Measurements from ENCODE around the gene VCPKMT.

VCPKMT gene

GRCh38 chr14:50065583-50065982, 50.8 kb downstream of the VCPKMT start:
- no peak for DNase-seq (ENCODE audit: low spot score)

DNA sequence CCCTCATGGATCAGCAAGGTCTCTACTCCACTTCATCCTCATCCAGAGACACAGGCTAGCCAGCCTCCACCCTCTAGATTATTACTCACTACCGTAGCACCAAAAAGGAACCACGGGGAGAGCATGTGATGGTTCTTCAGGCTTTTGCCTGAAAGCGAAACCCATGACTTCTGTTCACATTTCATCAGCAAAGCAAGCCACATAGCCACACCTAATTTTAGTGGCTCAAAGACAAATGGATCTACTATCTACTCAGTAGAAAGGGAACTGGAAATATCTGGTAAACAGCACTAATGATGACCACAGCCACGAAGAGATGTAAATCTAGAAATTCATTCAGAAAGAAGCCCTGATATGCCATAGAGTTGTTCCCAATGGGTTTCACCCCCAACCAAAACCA, 51.4 kb downstream of the VCPKMT start:
- peak; percentile 87 for DNase-seq (ENCODE audit: low spot score)

DNA sequence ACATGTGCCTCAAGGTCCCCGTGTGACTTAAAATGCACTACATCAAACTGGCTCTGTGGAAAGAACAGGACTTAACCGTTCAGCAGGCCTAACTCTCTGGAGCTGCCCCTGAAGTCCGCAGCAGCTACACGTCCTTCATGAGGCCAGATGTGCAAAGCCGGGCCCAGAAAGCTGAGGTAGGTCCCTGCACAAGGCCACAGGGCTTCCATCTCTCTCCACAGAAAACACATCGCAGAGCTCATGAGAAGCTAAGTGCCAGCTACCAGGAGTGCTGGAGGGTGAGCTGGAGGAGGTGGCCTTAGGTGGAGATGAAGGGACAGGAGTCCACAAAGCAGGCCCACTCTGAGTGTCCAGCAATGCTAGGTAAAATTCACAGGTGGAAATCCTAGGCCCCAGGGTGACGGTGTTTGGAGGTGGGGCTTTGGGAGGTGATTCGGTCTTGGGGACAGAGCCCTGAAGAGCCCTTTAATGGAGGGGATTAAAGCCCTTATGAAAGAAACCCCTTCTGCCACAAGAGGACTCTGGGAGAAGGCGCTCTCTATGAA, 52.4 kb downstream of the VCPKMT start:
- no peak for DNase-seq (ENCODE audit: low spot score)

DNA sequence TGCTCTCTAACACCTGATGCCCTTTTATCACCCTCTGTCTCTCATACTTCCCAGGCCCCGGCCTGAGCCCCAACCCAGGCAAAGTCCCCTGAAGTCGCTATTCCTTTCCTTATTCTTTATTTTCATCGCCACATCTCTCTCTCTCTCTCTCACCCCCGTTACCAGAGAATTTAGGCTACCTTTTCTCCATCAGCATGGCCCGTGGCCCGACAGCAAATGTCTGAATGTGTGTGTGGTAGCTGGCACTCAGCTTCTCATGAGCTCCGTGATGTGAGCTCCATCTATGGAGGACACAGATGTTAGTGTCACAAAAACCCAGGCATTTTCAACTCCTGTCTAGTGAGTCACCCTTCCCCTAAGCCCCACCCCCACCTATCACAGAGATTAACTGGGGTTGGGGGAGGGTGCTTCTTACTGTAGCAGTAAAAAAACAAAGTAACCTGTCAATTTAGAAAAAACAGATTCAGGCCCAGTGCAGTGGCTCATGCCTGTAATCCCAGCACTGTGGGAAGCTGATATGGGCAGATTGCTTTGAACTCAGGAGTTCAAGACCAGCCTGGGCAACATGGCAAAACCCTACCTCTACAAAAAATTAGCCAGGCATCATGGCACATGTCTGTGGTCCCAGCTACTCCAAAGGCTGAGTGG, 53.8 kb downstream of the VCPKMT start:
- DNase-seq (ENCODE audit: low spot score): peak; percentile 96

- peak; percentile 80 for DNase-seq (ENCODE audit: low spot score)
Measured at GRCh38 chr14:50061664-50062437, 54.5 kb downstream of the VCPKMT start.

GRCh38 chr14:50060871-50061663, 55.3 kb downstream of the VCPKMT start:
- peak; percentile 76 for DNase-seq (ENCODE audit: low spot score)

- DNase-seq (ENCODE audit: low spot score): no peak
Measured at GRCh38 chr14:50059763-50060616, 56.4 kb downstream of the VCPKMT start.
